ENCODE measurements around the gene GPS1.

DNA sequence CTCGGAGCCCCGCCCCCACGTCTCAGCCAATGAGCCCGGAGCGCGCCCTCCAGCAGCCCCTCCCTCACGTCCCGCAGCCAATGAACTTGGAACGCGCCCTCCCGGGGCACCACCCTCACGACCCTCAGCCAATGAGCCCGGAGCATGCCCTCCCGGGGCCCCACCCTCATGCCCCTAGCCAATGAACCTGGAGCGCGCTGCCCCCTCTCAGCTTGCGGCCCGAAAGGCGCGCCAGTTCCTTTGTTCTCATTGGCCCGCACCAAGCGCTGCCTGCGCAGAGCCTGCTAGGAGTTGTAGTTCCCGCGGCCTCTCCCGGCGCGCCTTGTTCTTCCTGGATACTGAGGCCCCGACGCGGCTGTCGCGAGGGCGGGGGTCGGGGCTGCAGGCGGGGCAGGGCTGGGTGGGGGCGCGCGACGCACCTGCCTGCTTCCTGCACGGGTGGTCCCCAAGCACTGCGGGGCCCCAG lies 28.7 kb upstream of the GPS1 start, which contains the start of gene LRRC45:
- TF ChIP-seq POLR2A (IDR thresholded peaks at IDR 0.05) (no peak), CTCF (IDR thresholded peaks at IDR 0.05) (no peak)

Measured in uterus (tissue), 2 donors.